ENCODE results near the gene PACS2. TPM values are rescaled to one million over a fixed set of nuclear protein-coding genes. Genes with fewer than 3 reads are reported as not detected.

Gene PACS2
- total RNA-seq, 1 experiment from 2014 or later = 43.3 TPM

- no peaks in the 10 kb centered on the region for H3K9me2 ChIP-seq (ENCODE audit: insufficient read depth)
- TF ChIP-seq EZH2 (IDR thresholded peaks at IDR 0.05; ENCODE audit: low read depth) = no peak
- TF ChIP-seq, protein P1, sequence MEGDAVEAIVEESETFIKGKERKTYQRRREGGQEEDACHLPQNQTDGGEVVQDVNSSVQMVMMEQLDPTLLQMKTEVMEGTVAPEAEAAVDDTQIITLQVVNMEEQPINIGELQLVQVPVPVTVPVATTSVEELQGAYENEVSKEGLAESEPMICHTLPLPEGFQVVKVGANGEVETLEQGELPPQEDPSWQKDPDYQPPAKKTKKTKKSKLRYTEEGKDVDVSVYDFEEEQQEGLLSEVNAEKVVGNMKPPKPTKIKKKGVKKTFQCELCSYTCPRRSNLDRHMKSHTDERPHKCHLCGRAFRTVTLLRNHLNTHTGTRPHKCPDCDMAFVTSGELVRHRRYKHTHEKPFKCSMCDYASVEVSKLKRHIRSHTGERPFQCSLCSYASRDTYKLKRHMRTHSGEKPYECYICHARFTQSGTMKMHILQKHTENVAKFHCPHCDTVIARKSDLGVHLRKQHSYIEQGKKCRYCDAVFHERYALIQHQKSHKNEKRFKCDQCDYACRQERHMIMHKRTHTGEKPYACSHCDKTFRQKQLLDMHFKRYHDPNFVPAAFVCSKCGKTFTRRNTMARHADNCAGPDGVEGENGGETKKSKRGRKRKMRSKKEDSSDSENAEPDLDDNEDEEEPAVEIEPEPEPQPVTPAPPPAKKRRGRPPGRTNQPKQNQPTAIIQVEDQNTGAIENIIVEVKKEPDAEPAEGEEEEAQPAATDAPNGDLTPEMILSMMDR (conservative IDR thresholded peaks at IDR 0.05) = no peak
- ChIA-PET POLR2A (ENCODE audit: unreplicated experiment) (no interaction called here), CTCF (interaction anchor here (0.6 kb wide), 1 partner anchor 1676 kb away, joined by 3 read pairs; no protein-coding TSS in a partner anchor)
- no TSS peak for BruUV-seq (replicated peaks)
- intact Hi-C loops (cut with micrococcal nuclease; ENCODE audit: unreplicated experiment) = loop anchor here (2.0 kb wide), 1 partner anchor 175 kb away; the partner anchor contains the start of gene TEDC1
- H3K36me3 ChIP-seq (ENCODE audit: low read depth) = no peaks in the 10 kb centered on the region
- peak overlapping the region; percentile 98 for H3K4me3 ChIP-seq
- peaks cover 56% of the 10 kb centered on the region for H3K79me2 ChIP-seq (ENCODE audit: low read depth)
- H3F3A ChIP-seq (ENCODE audit: insufficient read depth, low read depth) = peaks cover 12% of the 10 kb centered on the region
- peak overlapping the region; percentile 99 for H3K4me2 ChIP-seq
- H3K9me3 ChIP-seq (ENCODE audit: insufficient read depth, low read depth) = no peaks in the 10 kb centered on the region
- H3K27ac ChIP-seq = no peak overlapping the region
- H2AFZ ChIP-seq = no peak overlapping the region; the same call in 1 of the 2 replicates
- H4K20me1 ChIP-seq (ENCODE audit: insufficient read depth) = peaks cover 3% of the 10 kb centered on the region; the same call in 1 of the 2 replicates
- H3K27me3 ChIP-seq (ENCODE audit: insufficient read depth, low read depth) = no peaks in the 10 kb centered on the region
- peaks cover 14% of the 10 kb centered on the region for H3K4me1 ChIP-seq (replicated peaks; ENCODE audit: insufficient read depth)
- DNase-seq = peak in 1 of 2 experiments; percentile 4
Observed at GRCh38 chr14:105315941-105316576, 1.5 kb downstream of the PACS2 start.

DNA sequence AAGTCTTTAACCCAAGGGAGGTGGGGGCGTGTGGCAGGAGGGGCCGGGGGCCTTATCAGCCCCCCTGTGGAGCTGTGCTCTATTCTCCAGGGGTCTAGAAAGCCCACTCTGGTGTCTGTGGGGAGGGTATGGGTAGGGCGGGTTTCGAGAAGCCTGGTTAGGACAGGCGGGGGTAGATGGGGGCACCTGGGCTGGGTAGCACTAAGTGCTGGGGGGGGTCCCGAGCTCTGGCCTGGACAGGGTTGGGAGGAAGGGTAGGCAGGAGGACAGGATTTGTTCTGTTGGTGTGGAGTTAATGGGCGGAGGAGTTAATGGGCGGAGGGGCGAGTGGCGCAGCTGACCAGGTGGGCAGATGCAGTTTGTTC is 2.0 kb downstream of the PACS2 start:
- peaks cover 61% of the 10 kb centered on the region for H3K79me2 ChIP-seq (ENCODE audit: low read depth)

GRCh38 chr14:105316968-105317510 is 2.5 kb downstream of the PACS2 start:
- H3K9me2 ChIP-seq (ENCODE audit: insufficient read depth) = no peaks in the 10 kb centered on the region
- TF ChIP-seq, protein P1 (conservative IDR thresholded peaks at IDR 0.05) = no peak
- no peak for TF ChIP-seq EZH2 (IDR thresholded peaks at IDR 0.05; ENCODE audit: low read depth)
- ChIA-PET CTCF (interaction anchor here (0.6 kb wide), 1 partner anchor 1677 kb away, joined by 3 read pairs; no protein-coding TSS in a partner anchor), POLR2A (ENCODE audit: unreplicated experiment) (no interaction called here)
- peaks cover 66% of the 10 kb centered on the region for H3K79me2 ChIP-seq (ENCODE audit: low read depth)
- peaks cover 3% of the 10 kb centered on the region; the same call in 1 of the 2 replicates for H4K20me1 ChIP-seq (ENCODE audit: insufficient read depth)
- no peak for DNase-seq
- no peaks in the 10 kb centered on the region for H3K9me3 ChIP-seq (ENCODE audit: insufficient read depth, low read depth)
- peaks cover 14% of the 10 kb centered on the region for H3K4me1 ChIP-seq (replicated peaks; ENCODE audit: insufficient read depth)
- no peak overlapping the region for H3K27ac ChIP-seq
- peaks cover 12% of the 10 kb centered on the region for H3F3A ChIP-seq (ENCODE audit: insufficient read depth, low read depth)
- H3K4me3 ChIP-seq = no peak overlapping the region
- no TSS peak for BruUV-seq (replicated peaks)
- H3K27me3 ChIP-seq (ENCODE audit: insufficient read depth, low read depth) = no peaks in the 10 kb centered on the region
- intact Hi-C loops (cut with micrococcal nuclease; ENCODE audit: unreplicated experiment) = loop anchor here (2.0 kb wide), 1 partner anchor 174 kb away; the partner anchor contains the start of gene TEDC1
- H3K36me3 ChIP-seq (ENCODE audit: low read depth) = no peaks in the 10 kb centered on the region
- H2AFZ ChIP-seq = no peak overlapping the region
- H3K4me2 ChIP-seq = peak overlapping the region; percentile 99; the same call in 1 of the 2 replicates

More for the DNA sequence above, 2.0 kb downstream of the PACS2 start:
- no peak overlapping the region for H2AFZ ChIP-seq
- H4K20me1 ChIP-seq (ENCODE audit: insufficient read depth) = peaks cover 3% of the 10 kb centered on the region; the same call in 1 of the 2 replicates
- H3K4me1 ChIP-seq (replicated peaks; ENCODE audit: insufficient read depth) = peaks cover 14% of the 10 kb centered on the region
- no peaks in the 10 kb centered on the region for H3K27me3 ChIP-seq (ENCODE audit: insufficient read depth, low read depth)
- no peak for TF ChIP-seq EZH2 (IDR thresholded peaks at IDR 0.05; ENCODE audit: low read depth)
- TF ChIP-seq, protein P1 (conservative IDR thresholded peaks at IDR 0.05) = no peak
- H3K36me3 ChIP-seq (ENCODE audit: low read depth) = no peaks in the 10 kb centered on the region
- ChIA-PET POLR2A (ENCODE audit: unreplicated experiment) (no interaction called here), CTCF (interaction anchor here (0.6 kb wide), 1 partner anchor 1676 kb away, joined by 3 read pairs; no protein-coding TSS in a partner anchor)
- peak overlapping the region; percentile 99 for H3K4me2 ChIP-seq
- H3K4me3 ChIP-seq = no peak overlapping the region; the same call in 1 of the 2 replicates
- no TSS peak for BruUV-seq (replicated peaks)
- H3K9me2 ChIP-seq (ENCODE audit: insufficient read depth) = no peaks in the 10 kb centered on the region
- intact Hi-C loops (cut with micrococcal nuclease; ENCODE audit: unreplicated experiment) = loop anchor here (2.0 kb wide), 1 partner anchor 174 kb away; the partner anchor contains the start of gene TEDC1
- H3F3A ChIP-seq (ENCODE audit: insufficient read depth, low read depth) = peaks cover 12% of the 10 kb centered on the region
- DNase-seq = no peak
- no peaks in the 10 kb centered on the region for H3K9me3 ChIP-seq (ENCODE audit: insufficient read depth, low read depth)
- H3K27ac ChIP-seq = no peak overlapping the region

Measured in PC-9 (cell line).